Calu3 (cell line): ENCODE data around the gene PRKACG. TPM values are rescaled to one million over a fixed set of nuclear protein-coding genes. Genes with fewer than 3 reads are reported as not detected.
A peak's percentile ranks its signal among the peaks of the same experiment; 100 is the strongest.

ENCODE experiments used
- BruUV-seq: library from RNA; stranded (reverse); fragments of 400-500 nt; replicated peaks from 2 replicates; lab custom pipeline; 2021; lab: Mats Ljungman, UMichigan
- CTCF ChIA-PET: fragments of 300-600 bp; sonication (Branson Sonifier 250); formaldehyde crosslinking; loops from one replicate; lab custom pipeline; 2022; ENCODE audit warnings: antibody characterized with exemption; lab: Charles Lee
- DNase-seq: peaks from one replicate; pipeline ENCODE4 v3.0.0; 2022
- H3K27ac Mint-ChIP-seq: one replicate; pipeline ENCODE4 v1.8.0; 2022; ENCODE audit warnings: mixed read lengths; ENCODE audit not compliant: unreplicated experiment
- H3K27me3 Mint-ChIP-seq: one replicate; pipeline ENCODE4 v1.8.0; 2022; ENCODE audit warnings: mixed read lengths; ENCODE audit not compliant: unreplicated experiment
- H3K36me3 Mint-ChIP-seq: one replicate; pipeline ENCODE4 v1.8.0; 2022; ENCODE audit warnings: mild to moderate bottlenecking, moderate library complexity, mixed read lengths; ENCODE audit not compliant: insufficient read depth, unreplicated experiment
- H3K4me1 Mint-ChIP-seq: one replicate; pipeline ENCODE4 v1.8.0; 2022; ENCODE audit warnings: mild to moderate bottlenecking, low read depth, mixed read lengths; ENCODE audit not compliant: unreplicated experiment
- H3K4me3 Mint-ChIP-seq: one replicate; pipeline ENCODE4 v1.8.0; 2022; ENCODE audit warnings: mild to moderate bottlenecking, low read depth, moderate library complexity, mixed read lengths; ENCODE audit not compliant: unreplicated experiment
- H3K9me3 Mint-ChIP-seq: one replicate; pipeline ENCODE4 v1.8.0; 2022; ENCODE audit warnings: low read depth, mixed read lengths; ENCODE audit not compliant: unreplicated experiment
- intact Hi-C: fragments of 100-400 bp; cut with micrococcal nuclease; formaldehyde crosslinking; loops from one replicate; pipeline ENCODE4 v1.10.0; 2022; ENCODE audit not compliant: unreplicated experiment
- total RNA-seq: library from RNA; stranded (reverse); gene quantifications from 2 replicates; pipeline ENCODE4 v1.2.3, GENCODE V29; 2022
- TF ChIP-seq, protein P1 (sequence below): fragments of 200-600 bp; IDR thresholded peaks from one replicate; pipeline ENCODE4 v1.8.0; 2022; ENCODE audit warnings: antibody characterized with exemption; ENCODE audit not compliant: unreplicated experiment

PRKACG gene
- total RNA-seq, 1 experiment from 2014 or later = not detected

DNA sequence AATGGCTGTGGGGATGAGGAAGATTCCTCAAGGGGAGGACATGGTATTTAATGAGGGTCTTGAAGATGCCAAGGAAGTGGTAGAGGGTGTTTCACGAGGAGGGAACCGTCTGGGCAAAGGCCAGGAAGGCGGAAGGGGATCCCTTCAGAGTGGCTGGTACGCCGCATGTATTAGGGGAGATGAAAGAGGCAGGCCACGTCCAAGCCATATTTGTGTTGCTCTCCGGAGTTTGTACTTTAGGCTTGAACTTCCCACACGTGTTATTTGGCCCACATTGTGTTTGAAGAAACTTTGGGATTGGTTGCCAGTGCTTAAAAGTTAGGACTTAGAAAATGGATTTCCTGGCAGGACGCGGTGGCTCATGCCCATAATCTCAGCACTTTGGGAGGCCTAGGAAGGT is 22.9 kb upstream of the PRKACG start:
- Mint-ChIP-seq H3K4me1 (no peaks in the 10 kb centered on the region), H3K4me3 (peak overlapping the region; percentile 93), H3K27me3 (no peaks in the 10 kb centered on the region), H3K27ac (peak overlapping the region; percentile 70), H3K36me3 (peaks cover 12% of the 10 kb centered on the region), H3K9me3 (no peaks in the 10 kb centered on the region)
- TF ChIP-seq, protein P1, sequence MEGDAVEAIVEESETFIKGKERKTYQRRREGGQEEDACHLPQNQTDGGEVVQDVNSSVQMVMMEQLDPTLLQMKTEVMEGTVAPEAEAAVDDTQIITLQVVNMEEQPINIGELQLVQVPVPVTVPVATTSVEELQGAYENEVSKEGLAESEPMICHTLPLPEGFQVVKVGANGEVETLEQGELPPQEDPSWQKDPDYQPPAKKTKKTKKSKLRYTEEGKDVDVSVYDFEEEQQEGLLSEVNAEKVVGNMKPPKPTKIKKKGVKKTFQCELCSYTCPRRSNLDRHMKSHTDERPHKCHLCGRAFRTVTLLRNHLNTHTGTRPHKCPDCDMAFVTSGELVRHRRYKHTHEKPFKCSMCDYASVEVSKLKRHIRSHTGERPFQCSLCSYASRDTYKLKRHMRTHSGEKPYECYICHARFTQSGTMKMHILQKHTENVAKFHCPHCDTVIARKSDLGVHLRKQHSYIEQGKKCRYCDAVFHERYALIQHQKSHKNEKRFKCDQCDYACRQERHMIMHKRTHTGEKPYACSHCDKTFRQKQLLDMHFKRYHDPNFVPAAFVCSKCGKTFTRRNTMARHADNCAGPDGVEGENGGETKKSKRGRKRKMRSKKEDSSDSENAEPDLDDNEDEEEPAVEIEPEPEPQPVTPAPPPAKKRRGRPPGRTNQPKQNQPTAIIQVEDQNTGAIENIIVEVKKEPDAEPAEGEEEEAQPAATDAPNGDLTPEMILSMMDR = no peak
- no peak for DNase-seq
- intact Hi-C loops = no loop called here
- BruUV-seq = no TSS peak
- CTCF ChIA-PET = interaction anchor here (1.8 kb wide), 1 partner anchor 186 kb away, joined by 6 read pairs; no protein-coding TSS in a partner anchor

DNA sequence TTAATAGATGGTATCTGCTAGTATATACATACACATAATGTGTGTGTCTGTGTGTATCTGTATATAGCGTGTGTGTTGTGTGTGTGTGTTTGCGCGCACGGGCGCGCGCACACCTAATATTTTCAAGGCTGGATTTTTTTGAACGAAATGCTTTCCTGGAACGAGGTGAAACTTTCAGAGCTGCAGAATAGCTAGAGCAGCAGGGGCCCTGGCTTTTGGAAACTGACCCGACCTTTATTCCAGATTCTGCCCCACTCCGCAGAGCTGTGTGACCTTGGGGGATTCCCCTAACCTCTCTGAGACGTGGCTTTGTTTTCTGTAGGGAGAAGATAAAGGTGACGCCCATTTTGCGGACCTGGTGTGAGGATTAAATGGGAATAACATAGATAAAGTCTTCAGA is 22.4 kb upstream of the PRKACG start:
- Mint-ChIP-seq H3K27me3 (no peaks in the 10 kb centered on the region), H3K9me3 (no peaks in the 10 kb centered on the region)
- TF ChIP-seq, protein P1 = no peak

DNA sequence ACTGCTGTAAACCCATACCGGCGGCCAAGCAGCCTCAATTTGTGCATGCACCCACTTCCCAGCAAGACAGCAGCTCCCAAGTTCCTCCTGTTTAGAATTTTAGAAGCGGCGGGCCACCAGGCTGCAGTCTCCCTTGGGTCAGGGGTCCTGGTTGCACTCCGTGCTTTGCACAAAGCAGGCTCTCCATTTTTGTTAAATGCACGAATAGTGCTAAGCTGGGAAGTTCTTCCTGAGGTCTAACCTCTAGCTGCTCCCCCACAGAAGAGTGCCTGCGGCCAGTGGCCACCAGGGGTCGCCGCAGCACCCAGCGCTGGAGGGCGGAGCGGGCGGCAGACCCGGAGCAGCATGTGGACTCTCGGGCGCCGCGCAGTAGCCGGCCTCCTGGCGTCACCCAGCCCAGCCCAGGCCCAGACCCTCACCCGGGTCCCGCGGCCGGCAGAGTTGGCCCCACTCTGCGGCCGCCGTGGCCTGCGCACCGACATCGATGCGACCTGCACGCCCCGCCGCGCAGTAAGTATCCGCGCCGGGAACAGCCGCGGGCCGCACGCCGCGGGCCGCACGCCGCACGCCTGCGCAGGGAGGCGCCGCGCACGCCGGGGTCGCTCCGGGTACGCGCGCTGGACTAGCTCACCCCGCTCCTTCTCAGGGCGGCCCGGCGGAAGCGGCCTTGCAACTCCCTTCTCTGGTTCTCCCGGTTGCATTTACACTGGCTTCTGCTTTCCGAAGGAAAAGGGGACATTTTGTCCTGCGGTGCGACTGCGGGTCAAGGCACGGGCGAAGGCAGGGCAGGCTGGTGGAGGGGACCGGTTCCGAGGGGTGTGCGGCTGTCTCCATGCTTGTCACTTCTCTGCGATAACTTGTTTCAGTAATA is 21.8 kb upstream of the PRKACG start, which contains the start of gene FXN:
FXN (plus strand) TSS at position 315 of the 871 bp plus-strand sequence; CDS start at position 346, 31 bp downstream.
- intact Hi-C loops = no loop called here
- Mint-ChIP-seq H3K27ac (peak within 1 kb of the TSS; percentile 70), H3K36me3 (peaks cover 12% of the 10 kb centered on the region), H3K9me3 (no peaks in the 10 kb centered on the region), H3K4me3 (peak within 1 kb of the TSS; percentile 93), H3K27me3 (no peaks in the 10 kb centered on the region), H3K4me1 (no peaks in the 10 kb centered on the region)
- TF ChIP-seq, protein P1 = peak; percentile 89
- DNase-seq = peak; percentile 80
- BruUV-seq = no TSS peak
- CTCF ChIA-PET = interaction anchor here (0.9 to 1.8 kb wide), 2 partner anchors 164 to 188 kb away, joined by 3 to 6 read pairs; no protein-coding TSS in a partner anchor

More for the DNA sequence above, 22.4 kb upstream of the PRKACG start:
- H3K27ac Mint-ChIP-seq = peak overlapping the region; percentile 70
- no peaks in the 10 kb centered on the region for H3K4me1 Mint-ChIP-seq
- peaks cover 12% of the 10 kb centered on the region for H3K36me3 Mint-ChIP-seq
- H3K4me3 Mint-ChIP-seq = peak overlapping the region; percentile 93
- CTCF ChIA-PET = interaction anchor here (0.9 to 1.8 kb wide), 2 partner anchors 164 to 187 kb away, joined by 3 to 6 read pairs; no protein-coding TSS in a partner anchor
- no peak for DNase-seq
- TSS peak; percentile 76 for BruUV-seq
- intact Hi-C loops = no loop called here

DNA sequence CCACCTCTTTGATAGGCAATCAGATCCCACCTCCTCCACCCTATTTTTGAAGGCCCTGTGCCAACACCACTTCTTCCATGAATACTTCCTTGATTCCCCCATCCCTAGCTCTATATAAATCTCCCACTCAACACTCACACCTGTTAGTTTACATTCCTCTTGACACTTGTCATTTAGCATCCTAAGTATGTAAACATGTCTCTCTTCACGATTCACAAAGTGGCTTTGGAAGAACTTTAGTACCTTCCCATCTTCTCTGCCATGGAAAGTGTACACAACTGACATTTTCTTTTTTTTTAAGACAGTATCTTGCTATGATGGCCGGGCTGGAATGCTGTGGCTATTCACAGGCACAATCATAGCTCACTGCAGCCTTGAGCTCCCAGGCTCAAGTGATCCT is 20.2 kb upstream of the PRKACG start:
- CTCF ChIA-PET = interaction anchor here (0.6 kb wide), 1 partner anchor 32 kb away, joined by 3 read pairs; no protein-coding TSS in a partner anchor
- peaks cover 12% of the 10 kb centered on the region for H3K36me3 Mint-ChIP-seq
- no peaks in the 10 kb centered on the region for H3K4me1 Mint-ChIP-seq
- no peak overlapping the region for H3K27ac Mint-ChIP-seq
- no peaks in the 10 kb centered on the region for H3K27me3 Mint-ChIP-seq
- H3K9me3 Mint-ChIP-seq = peaks cover 2% of the 10 kb centered on the region
- intact Hi-C loops = no loop called here
- DNase-seq = no peak
- TF ChIP-seq, protein P1 = no peak
- no peak overlapping the region for H3K4me3 Mint-ChIP-seq
- no TSS peak for BruUV-seq
